DMS114 treated with DMSO at 0.1 percent for 48 hours (cell line): ENCODE data around the gene SEC24C.
"Not testable (repeated sequence)": the region's sequence is repeated elsewhere in the genome, so short reads cannot be mapped to it uniquely, and the experiment has no call there.

Experiments used
- DNase-seq: peaks from one replicate; lab custom pipeline; 2025; ENCODE audit not compliant: unreplicated experiment; lab: John Stamatoyannopoulos, UW

Gene SEC24C

GRCh38 chr10:73730153-73730906 is 13.8 kb upstream of the SEC24C start:
- DNase-seq, result peak; percentile 88

DNA sequence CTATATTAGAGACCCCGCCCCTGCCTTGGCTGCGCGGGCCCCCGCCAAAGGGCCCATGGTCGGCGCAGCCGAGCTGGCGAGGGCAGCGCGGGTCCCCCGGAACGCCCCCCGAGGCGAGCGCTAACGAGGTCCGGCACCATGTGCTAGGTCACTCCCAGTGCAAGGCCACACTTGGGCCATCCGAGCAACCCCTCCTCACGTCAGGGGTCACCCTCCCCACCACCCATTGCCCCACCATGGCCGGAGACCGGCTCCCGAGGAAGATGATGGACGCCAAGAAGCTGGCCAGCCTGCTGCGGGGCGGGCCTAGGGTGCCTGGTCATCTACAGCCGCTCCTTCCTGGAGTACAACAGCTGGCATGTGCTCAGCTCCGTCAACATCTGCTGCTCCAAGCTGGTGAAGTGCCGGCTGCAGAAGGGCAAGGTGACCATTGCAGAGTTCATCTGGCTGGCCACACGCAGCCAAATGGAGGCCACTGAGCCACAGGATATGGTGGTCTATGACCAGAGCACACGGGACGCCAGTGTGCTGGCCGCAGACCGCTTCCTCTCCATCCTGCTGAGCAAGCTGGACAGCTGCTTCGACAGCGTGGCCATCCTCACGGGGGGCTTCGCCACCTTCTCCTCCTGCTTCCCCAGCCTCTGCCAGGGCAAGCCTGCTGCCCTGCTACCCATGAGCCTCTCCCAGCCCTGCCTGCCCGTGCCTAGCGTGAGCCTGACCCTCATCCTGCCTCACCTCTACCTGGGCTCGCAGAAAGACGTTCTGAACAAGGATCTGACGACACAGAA is 12.4 kb upstream of the SEC24C start:
- DNase-seq, result no peak

GRCh38 chr10:73732426-73732825 is 11.7 kb upstream of the SEC24C start:
- DNase-seq, result no peak

- DNase-seq, result no peak
Observed at GRCh38 chr10:73732931-73733623, 11.1 kb upstream of the SEC24C start.

GRCh38 chr10:73734028-73734720 is 10.0 kb upstream of the SEC24C start:
- DNase-seq, result no peak

DNA sequence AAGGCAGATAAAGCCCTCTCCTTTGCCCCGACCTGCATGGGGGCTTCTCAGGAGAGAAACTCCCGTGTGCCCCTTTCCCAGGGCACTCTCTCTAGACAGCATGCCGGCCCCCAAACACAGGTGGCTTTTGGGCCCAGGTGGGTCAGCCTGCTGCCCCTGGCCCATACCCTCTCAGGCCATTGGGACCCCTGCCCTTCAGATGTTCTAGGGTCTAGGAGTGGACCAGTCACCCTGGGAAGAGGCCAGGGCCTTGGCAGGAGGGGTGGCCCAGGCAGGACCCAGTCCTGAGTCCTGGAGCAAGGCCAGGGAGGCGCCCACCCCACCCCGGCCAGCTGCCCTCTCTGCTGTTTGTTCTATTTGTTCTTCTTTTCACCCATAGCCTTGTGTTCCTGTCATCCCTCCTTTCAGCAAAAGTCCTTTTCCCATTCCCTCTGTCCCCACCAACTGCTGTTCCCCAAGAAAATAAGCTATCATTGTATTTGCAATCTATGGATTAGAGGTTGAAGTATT is 9.3 kb upstream of the SEC24C start:
- DNase-seq, result no peak

DNA sequence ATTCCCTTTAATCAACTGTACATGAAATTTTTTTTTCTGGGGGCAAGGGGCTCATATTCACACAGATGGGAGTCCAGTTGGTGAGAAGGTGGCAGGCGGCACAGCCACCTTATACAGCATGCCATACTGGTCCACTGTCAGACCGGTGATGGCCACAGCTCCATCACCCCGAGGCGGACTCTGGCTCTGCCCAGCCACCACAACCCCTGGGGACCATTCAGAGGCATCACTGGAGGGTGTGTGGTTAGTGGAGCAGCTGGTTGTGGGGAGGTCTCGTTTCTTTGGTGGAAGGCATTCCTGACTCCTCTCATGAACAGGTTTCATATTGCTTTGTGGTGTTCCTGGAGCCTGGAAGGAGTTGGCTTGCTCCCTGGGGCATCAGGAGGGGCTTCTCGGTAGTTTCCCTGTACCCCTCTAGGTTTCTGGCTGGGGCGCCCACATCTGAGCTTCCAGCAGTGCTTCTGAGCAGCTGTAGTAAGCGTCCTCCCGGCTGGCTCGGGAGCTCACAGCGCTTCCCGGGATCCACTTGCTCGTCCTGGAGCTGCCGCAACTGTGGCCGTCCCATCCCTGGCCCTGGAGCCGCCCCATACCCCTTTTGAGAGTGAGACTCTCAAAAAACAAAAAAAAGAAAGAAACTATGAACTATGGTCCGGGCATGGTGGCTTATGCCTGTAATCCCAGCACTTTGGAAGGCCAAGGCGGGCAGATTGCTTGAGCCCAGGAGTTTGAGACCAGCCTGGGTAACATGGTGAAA is 3.5 kb upstream of the SEC24C start:
- DNase-seq, result not testable (repeated sequence)

DNA sequence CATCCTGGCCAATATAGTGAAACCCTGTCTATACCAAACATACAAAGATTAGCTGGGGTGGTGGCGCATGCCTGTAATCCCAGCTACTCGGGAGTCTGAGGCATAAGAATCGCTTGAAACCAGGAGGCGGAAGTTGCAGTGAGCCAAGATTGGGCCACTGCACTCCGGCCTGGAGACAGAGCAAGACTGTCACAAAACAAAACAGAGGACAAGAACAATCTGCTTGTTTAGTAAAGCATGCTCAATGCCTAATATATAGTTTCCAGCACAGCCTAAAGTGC is 1.8 kb upstream of the SEC24C start:
- DNase-seq, result no peak

DNA sequence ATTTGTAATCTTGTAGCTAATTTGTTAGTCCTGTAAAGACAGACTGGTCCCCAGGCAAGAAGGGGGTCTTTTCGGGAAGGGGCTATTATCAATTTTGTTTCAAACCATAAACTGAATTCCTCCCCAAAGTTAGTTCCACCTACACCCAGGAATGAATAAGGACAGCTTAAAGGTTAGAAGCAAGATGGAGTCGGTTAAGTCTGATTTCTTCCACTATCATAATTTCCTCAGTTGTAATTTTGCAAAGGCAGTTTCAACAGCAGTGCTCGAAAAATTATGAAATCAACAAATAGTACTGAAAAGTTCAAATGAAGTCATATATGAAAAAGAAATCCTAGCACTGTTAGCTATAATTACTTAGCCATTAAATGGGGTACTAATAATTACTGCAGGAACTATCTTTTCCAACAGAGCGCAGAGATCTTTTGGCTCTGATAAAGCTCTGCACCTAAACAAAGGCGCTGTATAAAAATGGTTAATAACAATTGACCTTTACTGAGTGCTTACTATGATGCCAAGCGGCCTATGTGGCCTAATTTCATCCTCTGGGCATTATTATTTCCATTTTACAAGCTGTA is 756 bp upstream of the SEC24C start:
- DNase-seq, result no peak

GRCh38 chr10:73744664-73744975 is 448 bp downstream of the SEC24C start:
- peak; percentile 74 for DNase-seq

- no peak for DNase-seq
Observed at GRCh38 chr10:73746721-73747120, 2.5 kb downstream of the SEC24C start.

DNA sequence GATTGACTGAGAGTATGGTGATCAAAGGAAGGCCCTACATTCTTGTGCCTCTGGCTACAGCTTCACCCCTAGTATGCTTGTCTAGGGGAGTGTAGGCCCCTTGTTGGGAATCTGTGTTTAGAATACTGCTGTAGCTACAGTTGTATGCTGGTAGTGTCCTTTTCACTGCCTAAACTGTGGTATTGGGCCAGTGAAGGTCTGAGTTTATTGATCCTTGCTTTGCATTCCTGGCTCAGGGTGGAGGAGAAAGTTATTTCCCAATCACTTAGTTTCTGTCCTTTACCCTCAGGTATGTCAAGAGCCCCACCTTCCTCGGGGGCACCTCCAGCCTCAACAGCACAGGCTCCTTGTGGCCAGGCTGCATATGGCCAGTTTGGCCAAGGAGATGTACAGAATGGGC is 6.6 kb downstream of the SEC24C start:
- DNase-seq, result no peak

- no peak for DNase-seq
Observed at GRCh38 chr10:73756183-73756582, 12.0 kb downstream of the SEC24C start.

- DNase-seq, result no peak
Observed at GRCh38 chr10:73758704-73759511, 14.7 kb downstream of the SEC24C start.

GRCh38 chr10:73759512-73760115 is 15.4 kb downstream of the SEC24C start:
- DNase-seq, result no peak

GRCh38 chr10:73761781-73762180 is 17.6 kb downstream of the SEC24C start:
- DNase-seq, result no peak

- DNase-seq, result no peak
Observed at GRCh38 chr10:73762915-73763314, 18.7 kb downstream of the SEC24C start.

GRCh38 chr10:73763343-73763742 is 19.2 kb downstream of the SEC24C start:
- no peak for DNase-seq

DNA sequence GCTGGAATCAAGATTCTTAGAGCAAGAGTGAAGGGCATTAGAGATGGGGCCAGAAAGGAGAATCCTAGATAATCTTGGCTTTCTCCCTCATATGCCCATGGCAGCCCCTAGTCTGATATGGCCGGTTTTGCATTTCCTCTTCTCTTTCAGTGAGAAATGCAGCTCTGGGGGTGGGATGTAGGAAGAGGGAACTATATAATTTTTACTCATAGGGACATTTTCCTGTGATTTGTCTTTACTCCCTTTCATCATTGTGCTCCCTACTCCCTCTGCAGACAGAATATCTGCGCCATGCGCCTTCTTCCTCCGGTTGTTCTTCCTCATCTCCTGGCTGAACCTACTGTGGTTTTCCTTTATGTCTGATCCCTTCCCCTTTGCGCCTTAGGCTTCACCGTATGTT is 20.9 kb downstream of the SEC24C start:
- DNase-seq, result no peak
